ENCODE measurements around the gene BTC.

GRCh38 chr4:74821541-74821940 is 27.2 kb upstream of the BTC start:
- TF ChIP-seq CTCF (IDR thresholded peaks at IDR 0.05) (no peak), POLR2A (IDR thresholded peaks at IDR 0.05) (no peak)
